ENCODE data around the gene CLEC14A. TPM values are rescaled to one million over a fixed set of nuclear protein-coding genes. Genes with fewer than 3 reads are reported as not detected.

The CLEC14A gene
- total RNA-seq, result 35.6 TPM
- long read RNA-seq, transcript CLEC14A-201 (1 exons, 2,267 nt), result major isoform, 335 of 335 reads
- long read RNA-seq, partial matches to known transcripts, result 0 of 335 reads
- long read RNA-seq, other reads (novel, unspliced or antisense), result 0 of 335 reads

- peak; percentile 90 for DNase-seq (ENCODE audit: low spot score)
These were observed at the start of gene CLEC14A for GRCh38 chr14:38255673-38256532. TSS of gene CLEC14A (minus strand) at chr14:38256093. CDS start at chr14:38256022, 71 bp downstream.

DNA sequence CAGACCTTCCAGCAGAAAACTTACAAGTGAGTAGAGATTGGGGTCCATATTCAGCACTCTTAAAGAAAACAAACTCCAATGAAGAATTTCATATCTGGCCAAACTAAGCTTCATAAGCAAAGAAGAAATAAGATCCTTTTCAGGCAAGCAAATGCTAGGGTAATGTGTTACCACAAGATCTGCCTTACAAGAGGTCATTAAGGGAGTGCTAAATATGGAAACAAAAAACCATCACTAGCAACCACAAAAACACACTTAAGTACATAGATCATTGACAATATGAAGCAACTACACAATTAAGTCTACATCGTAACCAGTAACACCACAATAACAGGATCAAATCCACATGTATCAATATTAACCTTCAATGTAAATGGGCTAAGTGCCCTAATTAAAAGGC is 47.1 kb upstream of the CLEC14A start:
- no peak for DNase-seq (ENCODE audit: low spot score)

- DNase-seq (ENCODE audit: low spot score), result no peak
These were observed 46.1 kb upstream of the CLEC14A start for GRCh38 chr14:38302034-38302433.

- DNase-seq (ENCODE audit: low spot score), result no peak
These were observed 41.8 kb upstream of the CLEC14A start for GRCh38 chr14:38297681-38298080.

DNA sequence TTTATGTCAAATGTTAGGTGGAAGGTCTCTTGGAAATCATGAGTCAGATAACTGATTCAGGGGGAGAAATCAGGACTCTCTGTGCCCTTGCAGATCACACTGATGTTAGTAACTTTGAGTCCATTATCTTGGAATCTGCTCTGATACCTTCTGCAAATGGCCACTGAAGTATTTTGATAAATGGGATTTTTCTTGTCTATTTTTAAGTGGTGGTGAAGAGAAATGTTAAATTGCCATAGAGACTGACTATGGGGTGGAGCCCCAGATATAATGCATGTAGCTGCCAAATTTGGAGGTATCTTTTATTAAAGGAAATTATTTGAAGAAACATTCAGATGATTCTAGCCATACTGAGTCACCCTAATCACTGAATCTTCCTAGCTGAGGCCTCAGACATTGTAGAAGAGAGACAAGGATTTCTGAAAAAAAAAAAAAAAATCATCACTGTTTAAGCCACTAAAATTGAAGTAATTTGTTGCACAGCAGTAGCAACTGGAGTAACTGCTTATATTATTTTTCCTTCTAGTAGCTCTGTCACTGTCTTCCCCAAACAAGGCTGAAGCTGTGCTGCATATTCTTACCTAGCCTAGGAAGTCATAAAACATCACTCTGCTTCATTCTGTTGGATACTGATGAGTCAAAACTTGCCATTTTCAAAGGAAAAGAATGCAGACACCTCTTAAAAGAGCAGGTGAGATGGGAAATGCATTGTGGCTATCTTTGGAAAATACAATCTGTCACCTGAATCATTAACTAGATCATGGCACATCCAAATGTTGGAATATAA is 36.0 kb upstream of the CLEC14A start:
- no peak for DNase-seq (ENCODE audit: low spot score)

- DNase-seq (ENCODE audit: low spot score), result no peak
These were observed 34.8 kb upstream of the CLEC14A start for GRCh38 chr14:38290601-38291188.

DNA sequence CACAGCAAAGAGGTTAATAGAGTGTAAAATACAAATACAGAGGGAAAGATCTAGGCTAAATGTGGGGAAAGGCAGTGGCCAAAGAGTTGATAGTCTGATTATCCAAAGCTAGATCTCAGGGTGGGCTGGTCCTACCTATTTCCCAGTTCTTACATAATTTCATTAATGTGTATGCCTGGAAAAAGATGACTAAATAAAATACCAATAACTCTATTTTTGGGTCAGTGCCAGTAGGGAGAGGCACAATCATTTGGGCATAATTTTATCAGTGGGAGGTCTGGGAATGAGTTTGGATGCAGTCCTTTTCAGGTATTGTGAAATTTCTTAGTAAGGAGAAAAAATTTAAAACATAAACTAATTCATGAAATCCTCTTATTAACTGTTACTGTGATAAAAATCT is 30.6 kb upstream of the CLEC14A start:
- no peak for DNase-seq (ENCODE audit: low spot score)

DNA sequence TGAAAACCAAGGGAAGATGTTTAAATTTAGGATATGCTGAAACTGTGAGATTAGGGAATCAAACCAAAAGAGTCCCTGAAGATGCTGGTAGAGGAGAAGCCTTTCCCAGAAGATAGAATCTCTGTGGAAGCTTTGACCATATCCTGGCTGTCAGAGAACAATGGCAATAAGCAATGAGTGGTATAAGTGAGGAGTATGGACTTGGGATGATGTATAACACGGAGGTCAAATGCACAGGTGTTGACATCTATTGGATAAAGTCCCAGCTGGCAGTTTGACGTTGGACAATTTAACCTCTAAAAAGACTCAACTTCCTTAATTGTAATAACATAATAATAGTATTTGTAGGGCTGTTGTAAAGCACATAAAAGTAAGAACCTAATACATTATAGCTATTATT is 30.1 kb upstream of the CLEC14A start:
- DNase-seq (ENCODE audit: low spot score), result no peak

DNA sequence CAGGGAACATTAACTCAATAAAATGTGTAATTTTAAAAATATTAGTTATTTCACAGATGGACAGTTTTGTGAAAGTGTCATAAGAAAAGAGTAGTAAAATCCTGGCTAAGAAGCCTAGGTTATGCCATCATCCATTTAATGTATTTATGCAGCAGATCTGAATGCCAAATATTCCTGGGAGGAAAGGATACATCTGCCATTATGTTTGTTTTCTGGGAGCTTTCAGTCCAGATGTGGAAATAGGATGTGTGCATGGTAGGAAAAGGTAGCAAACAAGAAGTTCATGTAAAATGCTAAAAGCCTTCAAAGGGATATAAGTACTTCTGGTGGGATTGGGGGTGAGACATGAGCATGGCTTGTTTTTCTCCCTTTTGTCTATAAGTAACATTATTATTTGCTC is 27.0 kb upstream of the CLEC14A start:
- no peak for DNase-seq (ENCODE audit: low spot score)

GRCh38 chr14:38280081-38280480 is 24.2 kb upstream of the CLEC14A start:
- no peak for DNase-seq (ENCODE audit: low spot score)

DNA sequence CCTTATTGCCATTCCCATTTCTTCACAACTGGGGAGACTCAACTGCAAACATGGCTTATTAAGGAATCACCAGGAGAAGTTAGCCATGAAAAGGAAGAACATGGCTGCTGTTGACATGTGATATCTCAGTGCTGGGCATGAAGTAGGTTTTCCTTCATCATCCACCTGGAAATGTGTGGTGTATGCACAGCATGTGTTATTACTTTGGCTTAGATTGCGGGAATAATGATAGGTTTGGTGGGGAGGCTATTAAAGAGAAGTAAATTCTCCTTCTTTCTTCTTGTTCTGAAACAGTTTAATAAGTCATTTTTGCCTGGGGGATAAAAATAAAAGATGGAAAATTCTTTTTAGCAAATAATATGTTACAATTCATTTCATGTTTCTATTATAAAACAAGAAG is 23.7 kb upstream of the CLEC14A start:
- DNase-seq (ENCODE audit: low spot score), result no peak

DNA sequence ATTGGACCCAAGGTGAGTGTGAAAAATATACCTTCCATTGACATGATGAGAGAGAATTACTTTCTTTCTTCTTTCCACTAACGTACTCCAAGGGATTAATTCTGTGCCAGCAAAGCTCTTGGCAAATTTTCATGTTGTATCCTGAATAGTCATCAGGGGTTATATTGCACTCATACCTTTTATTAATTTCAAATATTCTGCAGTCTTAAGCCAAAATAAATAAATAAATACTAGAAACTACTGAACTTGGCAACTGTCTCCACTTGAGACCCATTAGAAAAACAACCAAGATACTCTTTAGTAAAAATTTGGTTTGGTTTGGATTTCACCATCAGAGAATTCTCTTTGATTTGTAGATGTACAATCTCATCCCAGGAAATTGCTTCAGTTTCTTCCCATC is 22.1 kb upstream of the CLEC14A start:
- no peak for DNase-seq (ENCODE audit: low spot score)

- no peak for DNase-seq (ENCODE audit: low spot score)
These were observed 7.0 kb upstream of the CLEC14A start for GRCh38 chr14:38262844-38263243.

GRCh38 chr14:38261620-38262019 is 5.7 kb upstream of the CLEC14A start:
- DNase-seq (ENCODE audit: low spot score), result no peak

- DNase-seq (ENCODE audit: low spot score), result no peak
These were observed 1.6 kb upstream of the CLEC14A start for GRCh38 chr14:38257507-38257906.

DNA sequence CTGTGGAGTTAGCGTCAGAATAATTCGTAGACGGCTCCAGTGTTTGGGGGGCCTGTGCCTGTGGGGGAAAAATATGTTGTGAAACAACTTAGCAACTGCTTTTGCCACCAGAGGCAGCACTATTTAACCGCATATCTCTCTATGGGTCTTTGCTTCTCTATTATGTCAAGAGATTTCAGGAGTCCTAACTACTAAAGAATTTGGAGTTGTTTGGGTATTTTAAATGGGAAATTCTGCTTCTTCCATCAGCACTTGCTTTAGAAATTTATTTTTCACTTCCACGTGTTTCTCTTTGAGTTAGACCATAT is 594 bp upstream of the CLEC14A start:
- no peak for DNase-seq (ENCODE audit: low spot score)

GRCh38 chr14:38255408-38255672 is 553 bp downstream of the CLEC14A start:
- no peak for DNase-seq (ENCODE audit: low spot score)

DNA sequence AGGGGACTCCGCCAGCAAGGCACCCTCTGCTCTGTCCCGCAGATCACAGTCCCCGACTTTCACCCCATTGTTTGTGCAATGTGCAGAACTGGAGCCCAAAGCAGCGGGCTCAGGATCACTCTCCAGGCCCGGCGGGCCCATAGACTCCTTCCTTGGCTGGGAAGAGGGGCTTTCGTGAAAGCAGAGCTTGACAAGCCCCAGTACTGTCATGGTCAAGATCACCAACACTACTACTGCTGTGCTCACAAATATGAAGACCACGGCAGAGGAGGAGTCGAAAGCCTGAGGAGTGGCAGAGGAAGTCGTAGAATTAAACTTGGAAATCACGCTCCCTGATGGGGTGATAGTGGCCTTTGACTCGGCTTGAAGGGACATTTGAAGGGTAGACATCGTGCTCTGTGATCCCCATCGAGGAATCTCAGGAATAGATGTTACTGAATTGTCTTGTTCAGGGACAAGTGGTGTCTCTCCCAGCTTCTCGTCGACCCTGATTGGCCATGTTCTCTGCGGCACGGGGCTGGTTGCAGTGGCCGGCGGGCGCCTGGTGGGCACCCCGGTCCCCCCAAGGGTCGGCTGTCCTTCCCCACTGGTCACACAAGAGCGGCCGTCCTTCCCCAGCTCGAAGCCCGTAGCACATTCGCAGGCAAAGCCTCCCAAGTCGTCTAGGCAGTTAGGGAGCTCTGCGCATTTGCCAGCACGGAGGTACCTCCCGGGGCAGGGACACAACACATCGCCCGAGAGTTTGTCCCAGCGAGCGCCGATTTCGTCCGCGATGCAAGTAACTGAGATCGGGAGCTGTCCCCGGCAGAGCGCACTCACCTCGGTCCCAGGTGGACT is 1.1 kb downstream of the CLEC14A start:
- no peak for DNase-seq (ENCODE audit: low spot score)

DNA sequence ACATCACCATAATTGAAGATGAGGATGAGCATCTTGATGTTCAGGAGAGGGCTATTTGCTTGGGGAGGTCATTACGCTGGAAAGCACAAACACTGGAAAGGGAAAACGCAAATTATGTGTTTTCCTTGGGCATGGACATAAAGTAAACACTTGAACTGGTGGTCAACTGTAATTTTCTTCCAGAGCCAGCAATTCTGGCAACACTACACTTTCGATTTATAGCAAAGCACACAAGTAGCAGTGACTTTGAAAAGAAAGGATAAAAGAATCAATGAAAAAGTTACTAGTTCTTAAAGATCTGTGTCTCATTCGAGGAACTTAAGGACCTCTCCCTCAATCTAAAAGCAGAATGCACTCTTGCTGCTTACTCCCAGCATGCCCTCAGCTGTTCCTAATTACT is 2.2 kb downstream of the CLEC14A start:
- no peak for DNase-seq (ENCODE audit: low spot score)

DNA sequence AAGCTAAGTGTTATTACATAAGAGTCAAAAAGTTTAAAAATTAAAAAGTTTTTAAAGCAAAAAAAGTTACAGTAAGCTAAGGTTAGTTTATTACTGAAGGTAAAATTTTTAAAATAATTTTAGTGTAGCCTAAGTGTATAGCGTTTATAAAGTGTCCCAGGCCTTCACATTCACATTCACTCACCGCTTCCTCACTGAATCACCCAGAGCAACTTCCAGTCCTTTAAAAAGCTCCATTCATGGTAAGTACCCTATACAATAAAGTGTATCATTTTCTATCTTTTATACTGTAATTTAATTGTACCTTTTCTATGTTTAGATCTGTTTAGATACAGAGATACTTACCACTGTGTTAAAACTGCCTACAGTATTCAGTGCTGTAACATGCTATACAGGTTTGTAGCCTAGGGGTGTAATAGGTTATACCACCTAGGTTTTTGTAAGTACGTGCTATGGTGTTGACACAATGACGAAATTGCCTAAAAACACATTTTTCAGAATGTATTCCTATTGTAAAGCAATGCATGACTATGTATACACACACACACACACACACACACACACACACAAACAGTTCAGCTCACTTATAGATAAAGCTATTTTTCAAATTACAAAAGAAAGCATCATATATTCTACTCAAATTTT is 3.7 kb downstream of the CLEC14A start:
- DNase-seq (ENCODE audit: low spot score), result no peak

DNA sequence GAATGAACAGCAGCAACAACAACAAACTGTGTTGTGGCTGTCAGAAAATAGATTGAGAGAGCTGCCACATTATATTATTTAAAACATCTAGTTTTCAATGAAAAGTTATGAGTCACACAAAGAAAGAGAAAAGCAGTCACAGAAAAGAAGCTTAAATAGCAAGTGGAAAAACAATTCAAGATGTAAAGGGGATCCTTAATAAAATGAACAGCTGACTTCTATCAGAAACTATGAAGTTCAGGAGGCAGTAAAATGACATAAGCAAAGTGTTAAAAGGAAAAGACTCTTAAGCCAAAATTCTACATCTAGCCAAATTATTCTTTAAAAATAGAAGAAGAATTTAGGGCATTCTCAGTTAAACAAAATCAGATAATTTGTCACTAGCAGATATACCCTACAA is 5.6 kb downstream of the CLEC14A start:
- DNase-seq (ENCODE audit: low spot score), result no peak

Data from mesenteric fat pad (tissue), 1 donor.